Inferior parietal cortex (tissue), 1 donor: ENCODE data around the gene EDIL3.

Experiments used
- DNase-seq: peaks from one replicate; pipeline ENCODE4 v3.0.0-alpha.2; 2016; ENCODE audit errors: extremely low spot score

EDIL3 gene

DNA sequence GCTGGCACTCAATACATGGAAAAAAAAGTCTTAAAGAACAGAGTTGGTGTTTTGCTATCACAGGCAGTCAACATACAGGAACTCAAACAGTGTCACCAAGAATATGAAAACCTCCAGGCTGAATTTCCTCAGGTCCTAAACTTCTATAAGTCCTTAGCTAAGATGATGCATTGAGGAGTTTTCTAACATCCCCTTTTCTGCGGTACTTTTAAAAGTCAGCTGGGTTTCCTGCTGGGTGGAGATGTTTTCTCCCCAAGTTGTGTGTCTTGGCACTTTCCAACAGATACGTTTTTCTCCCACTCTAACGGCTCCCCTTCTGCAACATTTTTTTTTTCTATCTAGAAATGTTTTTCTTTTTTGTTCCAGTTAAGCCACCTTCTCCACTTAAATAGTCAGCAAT, 419.2 kb downstream of the EDIL3 start:
- DNase-seq: no peak

DNA sequence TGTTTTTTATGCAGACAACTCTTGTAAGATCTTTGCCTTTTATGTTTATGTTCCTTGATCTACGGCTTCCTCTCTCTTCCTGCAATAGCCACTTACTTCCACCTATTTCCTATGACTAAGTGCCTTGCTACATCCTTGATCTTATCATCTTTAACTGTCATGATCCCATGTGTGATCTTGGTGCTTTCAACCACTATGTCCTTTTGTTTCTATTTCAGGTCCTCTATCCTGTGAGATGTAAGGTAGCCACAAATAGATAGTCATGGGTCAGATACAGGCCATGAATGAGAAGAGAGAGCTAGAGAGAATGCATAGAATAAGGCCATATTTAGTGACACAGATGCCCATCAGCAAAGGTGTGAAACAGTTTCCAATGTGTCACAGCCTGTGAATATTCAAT, 420.4 kb downstream of the EDIL3 start:
- DNase-seq: no peak

GRCh38 chr5:83957188-83957587, 427.5 kb downstream of the EDIL3 start:
- DNase-seq: no peak

DNA sequence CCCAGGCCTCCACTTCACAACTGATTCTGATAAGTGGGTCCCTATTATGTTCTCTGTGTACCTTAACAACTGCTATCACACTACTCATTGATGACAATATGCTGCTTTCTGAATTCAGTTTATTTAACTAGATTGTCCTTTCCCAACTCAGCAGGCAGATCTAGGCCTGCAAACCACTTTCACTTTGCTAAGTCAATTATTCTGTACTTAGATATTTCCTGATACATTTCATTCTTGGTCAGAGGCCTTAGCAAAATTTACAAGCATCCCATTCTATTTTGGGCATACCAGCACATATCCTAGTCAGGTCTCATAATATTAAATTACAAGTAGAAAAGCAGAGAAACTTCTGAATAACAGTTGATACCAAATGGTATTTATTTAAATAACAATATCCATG, 428.3 kb downstream of the EDIL3 start:
- no peak for DNase-seq

DNA sequence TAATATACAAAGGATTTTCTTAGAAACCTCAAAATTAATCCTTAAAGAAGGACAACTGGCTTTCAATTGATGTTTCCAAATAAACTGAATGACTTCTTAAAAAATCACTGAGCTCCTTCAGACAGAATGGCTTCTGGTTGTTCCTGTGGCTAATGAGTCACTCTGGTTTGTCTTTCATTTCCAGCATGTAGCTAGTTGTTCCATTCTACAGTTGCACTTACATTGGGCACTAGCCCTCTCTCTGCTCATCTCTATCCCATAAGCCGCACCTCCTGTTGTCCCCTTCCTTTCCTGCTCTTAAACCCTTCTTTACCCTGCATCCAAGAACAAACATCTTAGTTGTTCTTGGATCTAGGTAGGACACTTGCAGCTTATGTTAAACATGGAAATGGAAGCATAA, 428.8 kb downstream of the EDIL3 start:
- no peak for DNase-seq

DNA sequence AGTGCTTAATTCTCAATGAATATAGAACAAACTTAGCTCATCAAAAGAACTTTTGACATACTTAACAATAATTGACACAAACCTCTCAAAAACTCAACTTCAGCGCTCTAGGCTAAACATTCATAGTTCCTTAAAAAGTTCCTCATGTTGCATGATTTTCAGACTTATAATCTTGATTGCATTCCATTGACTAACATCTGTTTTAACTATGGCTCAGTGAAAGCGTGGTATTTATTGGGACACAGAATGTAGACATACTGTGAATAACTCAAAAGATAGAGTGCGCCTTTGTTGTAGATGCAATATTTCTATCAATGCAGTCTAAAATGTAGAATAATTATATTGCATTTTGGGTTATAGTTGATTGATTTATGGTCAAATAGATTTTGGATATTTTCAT, 436.9 kb downstream of the EDIL3 start:
- DNase-seq: no peak

- no peak for DNase-seq
These were observed 438.2 kb downstream of the EDIL3 start for GRCh38 chr5:83946516-83946915.

GRCh38 chr5:83942155-83942554, 442.5 kb downstream of the EDIL3 start:
- no peak for DNase-seq

GRCh38 chr5:83937837-83938236, 446.8 kb downstream of the EDIL3 start:
- no peak for DNase-seq

DNA sequence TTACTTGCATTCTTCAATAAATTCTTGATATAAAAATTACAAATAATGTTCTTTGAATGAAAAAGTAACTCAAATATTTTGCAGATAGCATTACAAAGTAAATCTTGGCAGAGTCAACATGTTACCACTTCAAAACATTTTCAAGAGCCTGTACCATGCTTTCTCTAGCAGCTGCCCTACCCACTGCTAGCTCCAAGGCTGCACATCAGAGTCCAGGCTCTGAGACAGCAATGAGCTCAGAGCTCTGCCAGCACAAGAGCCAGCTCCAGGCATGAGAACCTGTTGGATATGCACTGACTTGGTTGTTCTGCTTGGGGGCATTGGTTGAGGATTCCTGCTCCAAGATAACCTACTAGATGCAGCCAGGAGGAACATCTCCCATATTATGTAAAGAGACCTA, 452.7 kb downstream of the EDIL3 start:
- no peak for DNase-seq

- peak; percentile 86 for DNase-seq
These were observed 457.4 kb downstream of the EDIL3 start for GRCh38 chr5:83927140-83927733.

DNA sequence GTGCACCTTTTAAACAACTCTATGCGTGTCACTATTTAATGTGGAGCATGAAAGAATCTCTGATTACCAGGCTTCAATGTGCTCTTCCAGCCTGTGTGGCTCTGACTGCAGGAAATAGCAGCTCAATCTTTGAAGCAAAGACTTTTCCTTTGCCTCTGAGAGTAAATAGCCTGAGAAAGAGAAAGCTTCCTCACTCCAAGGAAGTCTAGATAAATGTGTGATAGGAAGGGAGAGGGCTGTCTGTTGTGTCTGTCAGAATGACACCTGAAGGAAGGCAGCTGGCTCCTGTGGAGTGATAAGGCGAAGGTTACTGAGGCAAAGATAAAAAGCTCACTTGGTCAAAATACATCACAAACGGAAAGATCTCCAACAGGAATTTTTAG, 458.7 kb downstream of the EDIL3 start:
- peak; percentile 17 for DNase-seq

GRCh38 chr5:83925321-83925954, 459.2 kb downstream of the EDIL3 start:
- no peak for DNase-seq

DNA sequence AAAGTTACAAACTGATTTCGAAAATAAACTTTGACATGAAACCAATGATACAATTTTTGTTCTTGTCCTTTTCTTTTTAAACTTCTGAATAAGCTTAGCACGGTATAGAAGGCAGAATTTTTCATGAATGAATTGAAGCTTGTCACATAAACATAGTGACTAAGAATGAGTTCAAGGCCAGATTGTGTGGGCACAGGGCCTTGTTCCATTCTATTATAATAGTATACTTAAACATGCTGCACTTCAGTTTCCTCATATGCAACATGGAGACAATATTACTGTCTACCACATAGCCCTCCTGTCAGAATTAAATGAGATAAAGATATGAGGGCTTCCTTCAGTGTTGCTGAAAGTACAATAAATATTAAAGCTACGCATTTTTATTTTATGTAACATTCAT, 459.8 kb downstream of the EDIL3 start:
- DNase-seq: no peak

DNA sequence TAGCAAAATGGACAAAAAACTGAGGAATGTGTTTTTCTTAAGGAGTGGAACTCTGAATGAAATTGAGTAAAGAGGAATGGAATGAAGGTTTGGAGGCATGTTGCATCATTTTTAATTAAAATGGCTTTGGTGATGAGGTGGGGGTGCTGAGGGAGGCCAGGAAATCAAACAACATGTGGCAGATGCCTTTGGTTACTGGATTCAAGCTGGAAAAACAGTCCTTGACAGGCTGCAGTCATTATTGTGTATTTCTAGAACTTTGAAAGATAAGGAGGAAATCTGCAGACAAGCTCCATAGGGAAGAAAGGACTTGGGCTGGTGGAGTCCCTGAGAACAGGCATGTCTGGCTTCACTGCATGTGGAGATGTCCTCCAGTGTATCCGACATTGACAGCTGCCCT, 460.5 kb downstream of the EDIL3 start:
- DNase-seq: no peak

- DNase-seq: peak; percentile 49
These were observed 462.0 kb downstream of the EDIL3 start for GRCh38 chr5:83922699-83923098.

GRCh38 chr5:83921666-83922193, 462.9 kb downstream of the EDIL3 start:
- DNase-seq: no peak

- DNase-seq: no peak
These were observed 465.3 kb downstream of the EDIL3 start for GRCh38 chr5:83919071-83920041.

- no peak for DNase-seq
These were observed 467.3 kb downstream of the EDIL3 start for GRCh38 chr5:83917261-83917908.

DNA sequence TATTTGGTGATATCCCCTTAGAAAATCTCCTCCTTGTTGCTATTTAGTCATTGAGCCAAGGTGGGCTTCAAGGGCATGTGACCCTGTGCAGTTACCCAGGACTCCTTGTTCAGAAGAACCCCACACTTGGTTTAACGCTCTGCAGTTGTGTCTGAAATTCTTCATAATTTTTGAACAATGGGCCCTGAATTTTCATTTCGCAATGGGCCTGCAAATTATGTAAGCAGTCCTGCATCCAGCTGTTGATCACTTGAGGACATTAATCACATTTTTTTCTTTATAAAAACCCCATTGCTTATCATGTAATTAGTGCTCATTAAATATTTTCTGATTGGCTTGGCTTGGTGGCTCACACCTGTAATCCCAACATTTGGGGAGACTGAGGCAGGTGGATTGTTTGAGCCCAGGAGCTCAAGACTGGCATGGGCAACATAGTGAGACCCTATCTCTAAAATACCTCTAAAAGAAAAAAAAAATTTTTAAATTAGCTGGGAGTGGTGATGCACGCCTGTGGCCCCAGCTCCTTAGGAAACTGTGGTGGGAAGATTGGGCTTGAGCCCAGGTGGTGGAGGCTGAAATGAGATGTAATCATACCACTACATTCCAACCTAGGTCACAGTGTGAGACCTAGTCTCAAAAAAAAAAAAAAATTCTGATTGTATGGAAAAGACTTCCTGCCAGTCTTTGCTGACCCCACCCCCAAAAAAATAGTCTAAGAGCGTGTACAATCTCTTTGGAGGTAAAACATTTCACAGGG, 469.8 kb downstream of the EDIL3 start:
- no peak for DNase-seq

DNA sequence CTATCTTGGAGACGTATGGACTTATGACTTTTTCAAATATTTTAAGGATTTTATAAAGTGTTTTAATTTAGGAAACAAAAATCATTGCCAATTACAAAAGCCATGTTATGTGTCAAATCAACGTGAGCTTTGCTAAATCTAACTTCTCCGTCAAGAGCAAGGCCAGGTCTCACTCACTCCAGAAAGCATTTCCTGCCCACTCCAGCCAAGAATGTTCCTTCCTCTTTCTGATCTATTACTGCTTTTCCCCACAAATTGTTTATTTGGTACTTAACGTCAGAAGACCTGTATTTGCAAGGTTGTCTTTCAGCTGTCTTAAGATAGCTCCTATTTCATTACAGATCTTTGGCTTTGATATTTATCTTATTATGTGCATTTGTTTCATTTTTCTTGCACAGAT, 470.5 kb downstream of the EDIL3 start:
- no peak for DNase-seq
